NCI-H1048 (cell line): ENCODE results near the gene KRTAP5-6.
"Not testable (repeated sequence)": the region's sequence is repeated elsewhere in the genome, so short reads cannot be mapped to it uniquely, and the experiment has no call there.

Experiments
- DNase-seq: peaks from one replicate; lab custom pipeline; 2025; lab: John Stamatoyannopoulos, UW

The KRTAP5-6 gene

DNA sequence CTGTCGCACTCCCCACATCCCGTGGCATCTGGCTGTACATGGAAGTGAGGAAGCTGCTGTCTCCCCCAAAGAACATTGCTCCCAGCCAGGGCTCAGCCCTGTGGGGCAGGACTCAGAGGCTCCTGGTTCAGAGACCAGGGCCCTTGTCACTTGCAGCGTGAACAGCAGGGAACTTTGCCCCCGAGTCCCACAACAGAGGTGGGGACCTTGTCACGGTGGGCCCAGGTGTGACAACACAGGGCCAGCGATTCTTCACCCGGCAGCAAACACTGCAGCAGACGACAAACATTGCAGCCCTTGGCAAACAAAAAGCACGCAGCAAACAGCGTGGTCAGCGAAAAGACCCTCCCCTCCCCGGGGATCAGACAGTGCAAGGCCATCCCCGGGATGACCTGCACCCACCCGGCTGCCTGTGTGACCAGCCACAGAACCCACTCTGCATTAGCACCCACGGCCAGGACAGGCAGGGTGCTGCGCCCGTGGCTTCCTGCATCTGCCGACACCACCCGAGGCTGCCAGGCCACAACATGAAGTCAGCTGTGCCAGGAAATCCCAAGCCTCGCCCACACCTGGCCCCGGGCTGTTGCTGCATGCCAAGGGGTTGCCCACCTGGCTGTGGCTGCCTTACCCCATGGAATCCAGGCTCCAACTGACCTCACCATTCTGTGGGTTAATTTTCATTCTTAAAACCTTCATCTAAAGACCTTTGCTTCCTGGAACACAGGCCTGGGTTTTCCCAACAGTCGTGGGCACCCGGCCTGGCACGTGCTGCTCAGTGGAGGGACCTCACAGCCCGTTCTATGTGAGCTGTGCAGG lies 35.3 kb upstream of the KRTAP5-6 start:
- not testable (repeated sequence) for DNase-seq

DNA sequence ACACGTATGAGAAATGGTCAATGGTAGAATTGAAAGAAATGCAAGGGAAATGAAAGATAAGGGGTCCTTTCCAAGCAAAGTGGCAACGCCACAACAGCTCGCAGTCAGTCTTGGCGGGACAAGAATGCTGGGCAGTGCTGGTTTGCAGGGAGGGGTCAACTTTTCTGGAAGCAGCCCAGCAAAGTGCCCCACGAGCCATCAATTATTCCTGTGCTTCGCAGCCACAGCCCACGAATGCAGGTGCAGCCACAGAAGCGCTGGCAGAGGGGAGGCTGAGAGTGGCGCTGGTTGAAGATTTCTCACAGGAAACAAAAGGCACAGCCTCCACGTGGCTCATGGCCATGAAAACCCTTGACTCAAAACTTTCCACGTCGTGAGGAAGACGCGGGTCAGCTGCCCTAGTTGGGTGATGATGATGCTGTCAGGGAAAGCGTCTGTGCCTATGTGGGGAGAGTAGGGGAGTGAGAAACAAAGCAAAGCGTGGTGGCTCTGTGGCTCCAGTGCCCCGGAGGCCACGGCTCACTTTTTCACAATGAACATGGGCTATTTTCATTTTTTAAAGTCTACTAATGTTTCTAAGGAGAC lies 34.2 kb upstream of the KRTAP5-6 start:
- not testable (repeated sequence) for DNase-seq

DNA sequence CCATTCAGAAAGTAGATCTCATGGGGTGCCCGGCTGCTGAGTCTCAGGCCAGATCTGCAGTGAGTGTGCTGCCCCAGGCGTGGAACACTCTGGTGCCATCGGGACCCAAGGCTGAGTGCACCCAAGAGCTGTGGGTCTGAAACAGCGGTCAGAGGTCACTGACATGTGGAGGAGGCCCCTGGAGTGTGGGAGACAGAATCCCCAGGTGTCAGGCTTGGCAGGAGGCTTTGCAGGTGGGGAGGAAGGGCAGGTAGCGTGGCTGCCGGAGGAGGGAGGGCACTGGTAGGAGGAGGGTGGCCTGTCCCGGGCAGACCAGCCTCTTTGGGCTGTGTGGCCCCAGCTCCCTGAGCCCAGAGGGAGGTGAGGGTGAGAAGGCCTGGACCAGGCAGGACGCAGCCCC lies 31.7 kb upstream of the KRTAP5-6 start:
- DNase-seq, result no peak

DNA sequence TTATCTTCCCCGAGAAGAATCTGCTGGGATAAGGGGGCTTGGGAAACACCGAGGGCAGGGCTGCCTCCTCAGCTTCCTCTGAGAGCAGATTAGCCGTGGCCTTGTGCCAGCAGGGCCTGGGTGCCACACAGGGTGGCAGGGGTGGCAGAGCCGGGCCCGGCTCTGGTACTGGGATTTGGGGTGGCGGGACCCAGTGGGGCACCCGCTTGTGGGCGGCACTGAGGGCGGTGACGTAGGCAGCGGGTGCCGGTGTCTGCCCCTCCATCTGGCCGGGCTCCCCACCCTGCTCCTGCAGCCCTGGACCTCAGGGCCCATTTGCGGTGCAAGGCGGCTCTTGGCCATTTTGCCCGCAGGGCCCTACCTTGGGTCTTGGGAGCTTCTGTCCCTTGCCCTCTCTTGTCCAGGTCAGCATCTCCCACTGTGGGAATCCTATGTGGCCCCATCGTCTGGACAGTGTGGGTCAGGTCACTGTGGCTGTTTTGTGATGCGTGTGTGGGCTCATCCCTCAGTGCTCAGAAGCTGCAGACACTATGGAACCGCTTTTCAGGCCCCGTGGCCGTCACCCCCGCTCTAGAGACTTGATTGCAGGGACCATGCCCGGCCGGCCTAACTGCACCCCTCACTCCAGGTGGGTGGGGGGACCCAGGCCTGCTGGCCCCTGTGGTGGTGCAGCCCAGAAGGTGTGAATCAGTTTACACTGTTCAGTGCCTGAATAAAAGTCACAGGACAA lies 29.7 kb upstream of the KRTAP5-6 start:
- DNase-seq, result no peak

DNA sequence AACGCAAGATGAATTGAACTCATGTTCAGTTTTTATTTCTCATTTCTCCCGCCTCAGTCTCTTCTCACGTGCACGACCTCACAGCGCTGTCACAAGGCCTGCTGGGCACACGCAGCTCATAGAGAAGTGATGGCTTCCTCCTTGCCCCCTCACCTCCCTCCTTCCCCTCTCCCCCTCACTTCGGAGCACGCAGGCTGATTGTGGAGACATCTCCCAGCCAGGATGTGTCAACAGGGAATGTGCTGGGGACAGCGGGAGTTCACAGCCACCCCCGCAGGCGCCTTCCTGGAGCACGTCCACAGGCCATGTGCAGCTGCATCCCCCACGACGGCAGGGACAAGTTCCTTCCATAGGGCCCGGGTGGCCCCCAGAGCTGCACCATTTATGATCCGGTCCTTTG lies 29.1 kb upstream of the KRTAP5-6 start:
- DNase-seq, result no peak

DNA sequence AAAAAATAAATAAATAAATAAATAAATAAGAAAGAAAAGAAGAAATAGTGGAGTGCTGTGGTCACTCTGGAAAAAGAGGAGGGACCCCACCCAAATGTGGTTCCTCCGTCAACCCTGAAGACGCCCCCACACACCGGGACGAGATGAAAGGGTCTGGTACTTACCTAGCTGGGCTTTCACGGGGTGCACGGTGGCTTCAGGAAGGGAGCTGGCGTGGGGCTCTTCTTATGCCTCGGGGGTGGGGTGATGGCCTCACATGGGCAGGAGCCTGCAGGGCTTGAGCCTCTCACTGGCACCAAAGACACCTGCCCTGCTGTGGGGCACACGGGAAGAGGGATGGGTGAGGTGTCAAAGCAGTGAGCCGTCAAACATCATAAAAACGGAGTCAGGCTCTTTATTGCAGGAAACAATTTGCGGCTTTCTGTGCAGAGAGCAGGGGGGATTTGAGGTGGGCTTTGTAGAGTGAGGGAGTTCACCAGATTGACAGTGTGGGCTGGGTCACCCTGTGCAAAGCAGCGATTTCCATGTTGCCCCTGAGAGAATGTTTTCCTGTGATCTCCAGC lies 28.0 kb upstream of the KRTAP5-6 start:
- no peak for DNase-seq

DNA sequence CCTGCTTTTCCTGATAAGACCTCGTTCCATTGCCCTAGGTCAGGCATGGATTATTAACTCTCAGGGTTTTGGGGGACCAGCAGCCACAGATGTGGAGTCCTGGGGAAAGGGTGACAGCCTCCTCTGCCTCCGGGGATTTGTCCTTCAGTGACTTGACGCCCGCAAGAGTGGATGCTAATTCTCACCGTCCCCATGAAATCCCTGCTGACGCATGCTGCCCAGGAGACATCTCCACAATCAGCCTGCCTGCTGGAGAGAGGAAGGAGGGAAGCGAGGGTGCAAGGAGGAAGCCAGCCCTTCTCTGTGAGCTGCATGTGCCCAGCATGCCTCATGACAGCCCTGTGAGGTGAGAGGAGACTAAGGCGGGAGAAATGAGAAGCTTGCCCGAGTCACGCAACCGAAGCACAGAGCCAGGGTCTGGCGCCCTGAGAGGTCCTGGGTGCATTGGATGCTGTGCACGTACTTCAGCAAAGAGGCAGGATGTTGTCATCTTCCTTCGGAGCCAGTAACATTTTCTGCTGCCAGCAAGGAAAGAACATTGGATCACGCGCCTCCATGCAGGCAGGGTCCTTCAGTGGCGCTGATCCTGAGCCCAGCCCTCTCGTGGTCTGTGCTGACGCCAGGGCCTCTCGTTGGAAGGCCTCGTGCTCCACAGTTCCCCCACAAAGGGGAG lies 27.3 kb upstream of the KRTAP5-6 start:
- no peak for DNase-seq

DNA sequence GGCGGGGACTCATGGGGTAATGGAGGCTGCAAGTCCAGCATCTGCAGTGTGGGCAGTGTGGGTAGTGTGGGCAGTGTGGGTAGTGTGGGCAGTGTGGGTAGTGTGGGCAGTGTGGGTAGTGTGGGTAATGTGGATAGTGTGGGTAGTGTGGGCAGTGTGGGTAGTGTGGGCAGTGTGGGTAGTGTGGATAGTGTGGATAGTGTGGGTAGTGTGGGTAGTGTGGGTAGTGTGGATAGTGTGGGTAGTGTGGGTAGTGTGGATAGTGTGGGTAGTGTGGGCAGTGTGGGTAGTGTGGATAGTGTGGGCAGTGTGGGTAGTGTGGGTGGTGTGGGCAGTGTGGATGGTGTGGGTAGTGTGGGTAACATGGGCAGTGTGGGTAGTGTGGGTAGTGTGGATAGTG lies 26.5 kb upstream of the KRTAP5-6 start:
- DNase-seq, result not testable (repeated sequence)

DNA sequence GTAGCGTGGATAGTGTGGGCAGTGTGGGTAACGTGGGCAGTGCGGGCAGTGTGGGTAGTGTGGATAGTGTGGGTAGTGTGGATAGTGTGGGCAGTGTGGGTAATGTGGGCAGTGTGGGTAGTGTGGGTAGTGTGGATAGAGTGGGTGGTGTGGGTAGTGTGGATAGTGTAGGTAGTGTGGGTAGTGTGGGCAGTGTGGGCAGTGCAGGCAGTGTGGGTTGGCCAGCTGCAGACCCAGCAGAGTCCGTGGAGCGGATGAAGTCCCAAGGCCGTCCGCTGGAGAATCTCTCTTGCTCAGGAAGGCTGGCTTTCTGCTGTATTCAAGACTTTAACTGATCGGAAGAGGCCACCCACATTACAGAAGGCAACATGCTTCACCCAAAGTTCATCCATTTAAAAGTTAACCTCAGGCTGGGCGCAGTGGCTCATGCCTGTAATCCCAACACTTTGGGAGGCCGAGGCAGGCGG lies 26.1 kb upstream of the KRTAP5-6 start:
- no peak for DNase-seq

DNA sequence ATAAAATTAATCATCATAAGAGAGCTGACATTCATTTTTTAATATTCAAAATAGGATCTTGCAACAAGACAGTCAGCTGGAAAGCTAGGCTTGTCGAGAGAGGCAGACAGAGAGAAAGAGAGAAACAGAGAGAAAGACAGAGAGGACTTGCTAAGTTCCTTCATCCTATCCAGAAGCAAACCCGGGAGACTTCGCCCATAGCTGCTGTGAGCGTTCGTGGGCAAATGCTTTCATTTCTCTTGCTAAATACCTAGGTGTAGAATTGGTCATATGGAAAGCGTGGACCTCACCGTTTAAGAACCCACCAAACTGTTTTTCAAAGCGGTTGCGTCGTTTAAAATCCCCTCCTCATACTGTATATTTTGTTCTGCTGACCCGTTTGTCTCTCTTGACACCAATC lies 25.3 kb upstream of the KRTAP5-6 start:
- no peak for DNase-seq

DNA sequence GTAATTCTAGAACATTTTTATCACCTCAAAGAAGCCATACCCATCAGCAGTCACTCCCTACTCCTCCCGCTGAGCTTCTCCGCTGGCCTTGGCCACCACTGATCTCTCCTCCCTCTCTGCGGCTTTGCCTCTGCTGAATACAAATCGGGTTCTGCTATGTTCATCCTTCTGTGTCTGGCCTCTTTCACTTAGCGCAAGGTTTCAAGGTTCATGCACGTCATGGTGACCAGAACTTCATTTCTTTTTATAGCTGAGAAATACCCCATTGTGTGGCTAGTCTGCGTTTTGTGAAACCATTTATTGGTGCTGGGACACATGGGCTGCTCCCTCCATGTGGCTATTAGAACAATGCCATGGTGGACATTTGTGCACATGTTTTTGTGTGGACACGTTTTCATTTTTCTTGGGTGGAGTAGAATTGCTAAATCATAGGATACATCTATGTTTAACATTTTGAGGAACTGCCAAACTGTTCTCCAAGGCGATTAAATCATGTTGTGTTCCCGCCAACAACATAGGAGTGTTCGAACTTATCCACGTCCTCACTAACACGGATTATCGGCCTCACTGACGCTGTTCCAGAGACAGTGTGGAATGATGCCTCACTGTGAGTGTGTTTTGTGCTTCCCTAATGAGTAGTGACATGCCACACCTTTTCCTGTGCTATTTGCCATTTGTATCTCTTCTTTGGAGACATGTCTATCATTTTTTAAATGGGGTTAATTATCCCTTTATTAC lies 24.2 kb upstream of the KRTAP5-6 start:
- no peak for DNase-seq

DNA sequence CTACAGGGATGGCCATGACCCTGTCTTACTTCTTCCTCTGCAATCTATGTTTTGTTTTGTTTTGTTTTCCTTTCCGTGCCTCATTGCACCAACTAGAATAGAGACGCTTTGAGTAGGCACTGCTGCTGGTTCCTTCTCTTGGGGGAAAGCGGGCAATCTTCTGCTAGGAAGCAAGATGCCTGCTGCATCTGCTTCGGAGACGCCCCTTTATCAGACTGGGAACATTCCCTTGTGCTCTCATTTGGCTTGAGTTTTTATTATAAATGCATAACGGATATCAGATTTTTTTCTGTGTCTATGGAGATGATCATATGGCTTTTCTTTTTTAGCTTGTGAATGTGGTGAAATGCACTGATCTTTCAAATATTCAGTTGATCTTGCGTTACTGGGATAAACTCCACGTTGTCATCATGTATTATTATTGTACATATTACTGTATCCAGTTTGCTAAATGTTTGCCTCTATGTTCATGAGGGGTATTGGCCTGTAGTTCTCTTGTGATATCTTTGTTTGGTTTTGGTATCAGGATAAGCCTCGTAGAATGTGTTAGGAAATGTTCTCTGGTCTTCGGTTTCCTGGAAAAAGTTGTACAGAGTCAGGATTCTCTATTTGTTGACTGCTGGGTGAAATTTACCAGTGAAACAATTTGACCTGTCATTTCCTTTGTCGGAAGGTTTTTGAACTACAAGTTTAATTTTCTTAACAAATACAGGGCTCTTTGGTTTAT lies 23.4 kb upstream of the KRTAP5-6 start:
- DNase-seq, result no peak

DNA sequence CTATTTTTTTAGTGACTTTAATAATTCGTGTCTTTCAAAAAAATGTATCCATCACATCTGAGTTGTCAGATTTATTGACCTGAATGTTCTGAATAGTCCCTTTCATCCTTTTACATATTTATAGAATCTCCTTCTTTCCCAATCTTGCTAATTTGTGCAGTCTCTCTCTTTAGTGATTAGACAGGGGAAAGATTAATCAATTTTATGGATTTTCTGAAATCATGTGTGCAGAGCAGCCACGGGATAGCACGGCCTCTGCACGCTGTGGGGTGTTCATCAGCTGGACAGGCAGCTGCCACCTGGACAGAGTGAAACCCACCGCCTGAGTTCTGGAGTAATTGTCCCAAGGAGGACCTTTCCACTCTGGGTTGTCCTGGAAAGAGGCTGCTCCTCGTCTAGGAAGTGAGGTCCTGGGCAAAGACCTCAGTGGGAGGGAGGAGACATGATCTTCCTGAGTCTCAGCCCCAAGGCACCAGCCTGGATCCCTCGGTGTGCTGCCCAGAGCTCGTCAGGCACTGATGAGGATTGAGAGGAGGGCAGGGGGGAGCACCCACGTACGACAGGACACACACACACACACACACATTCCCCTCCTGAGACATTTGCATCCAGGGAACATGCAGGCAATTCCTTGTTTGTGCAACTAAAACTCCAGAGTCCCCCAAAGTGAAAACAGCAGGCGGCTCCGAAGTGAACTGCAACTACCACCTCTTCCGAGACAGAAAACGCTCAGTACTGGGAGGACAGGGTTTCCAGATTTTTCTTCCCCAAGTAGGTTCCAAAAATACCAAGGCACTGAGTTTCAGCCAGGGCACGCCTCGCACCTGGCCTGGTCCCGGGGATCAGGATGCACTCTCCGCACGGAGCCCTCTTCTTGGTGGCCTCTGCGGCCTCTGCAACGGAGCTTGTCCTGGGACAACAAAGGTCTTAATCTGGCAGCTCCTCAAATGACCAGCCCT lies 22.5 kb upstream of the KRTAP5-6 start:
- DNase-seq, result no peak

DNA sequence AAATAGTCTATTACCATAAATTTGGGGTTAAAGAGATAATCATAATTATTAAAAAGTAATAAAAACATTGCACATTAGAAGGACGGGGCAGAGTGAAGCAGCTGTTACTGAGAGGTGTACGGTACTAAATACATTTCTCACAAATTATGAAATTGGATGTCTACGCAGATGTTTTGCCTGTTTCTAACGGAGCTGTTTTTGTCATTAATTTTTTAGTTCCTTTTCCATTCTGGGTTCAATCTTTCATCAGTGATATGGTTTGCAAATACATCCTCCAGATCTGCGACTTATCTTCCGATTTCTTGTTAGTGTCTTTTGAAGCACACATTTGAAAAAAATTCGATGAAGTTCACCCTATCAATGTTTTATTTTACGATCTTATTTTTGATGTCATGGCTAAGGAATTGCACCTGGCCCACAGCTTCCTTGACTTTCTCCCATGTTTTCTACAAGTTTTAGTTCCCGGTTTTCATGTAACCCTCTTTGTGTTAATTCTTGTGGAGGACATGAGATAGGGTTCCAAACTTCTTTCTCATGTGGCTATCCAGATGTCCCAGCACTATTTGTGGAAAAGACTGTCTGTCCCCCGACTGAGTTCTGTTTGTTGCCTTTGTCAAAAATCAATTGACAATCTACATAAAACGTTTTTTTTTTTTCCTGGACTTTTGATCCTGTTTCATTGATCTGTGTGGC lies 21.3 kb upstream of the KRTAP5-6 start:
- DNase-seq, result no peak

DNA sequence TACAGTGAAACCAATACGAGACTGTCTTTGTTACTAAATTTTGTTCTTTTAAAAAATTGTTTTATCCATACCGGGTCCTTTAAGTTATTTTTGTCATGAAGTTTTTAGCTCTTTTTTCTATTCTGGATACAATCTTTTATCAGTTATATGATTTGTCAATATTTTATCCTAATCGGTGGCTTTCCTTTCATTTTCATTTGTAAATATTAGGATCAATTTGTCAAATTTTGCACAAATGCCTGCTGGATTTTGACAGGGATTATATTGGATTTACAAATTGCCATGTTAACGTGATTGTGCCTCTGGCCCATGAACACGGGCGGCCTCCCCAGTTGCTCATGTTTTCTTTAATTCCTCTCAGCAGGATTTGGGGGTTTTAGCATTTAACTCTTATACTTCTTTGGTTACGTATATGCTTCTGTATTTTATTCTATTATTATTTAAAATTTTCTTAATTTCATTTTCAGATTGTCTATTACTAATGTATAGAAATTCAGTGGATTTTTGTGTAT lies 20.7 kb upstream of the KRTAP5-6 start:
- no peak for DNase-seq

DNA sequence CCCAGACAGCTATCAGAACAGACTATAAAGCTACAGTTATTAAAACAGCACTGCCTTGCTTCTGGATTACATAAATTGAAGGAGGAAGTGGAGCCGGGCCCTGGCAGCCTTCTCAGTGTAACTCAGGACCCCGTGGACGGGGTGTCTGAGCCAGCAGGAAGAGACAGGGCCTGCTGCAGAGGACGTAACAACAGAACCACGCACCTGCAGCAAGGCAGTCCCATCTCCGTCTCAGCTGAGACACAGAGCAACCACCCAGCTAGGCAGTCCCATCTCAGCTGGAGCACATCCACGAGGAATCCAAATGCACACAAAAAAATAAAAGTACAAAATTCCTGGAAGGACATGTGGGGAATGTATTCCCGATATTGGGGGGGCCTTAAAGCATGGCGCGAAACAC lies 17.1 kb upstream of the KRTAP5-6 start:
- no peak for DNase-seq

DNA sequence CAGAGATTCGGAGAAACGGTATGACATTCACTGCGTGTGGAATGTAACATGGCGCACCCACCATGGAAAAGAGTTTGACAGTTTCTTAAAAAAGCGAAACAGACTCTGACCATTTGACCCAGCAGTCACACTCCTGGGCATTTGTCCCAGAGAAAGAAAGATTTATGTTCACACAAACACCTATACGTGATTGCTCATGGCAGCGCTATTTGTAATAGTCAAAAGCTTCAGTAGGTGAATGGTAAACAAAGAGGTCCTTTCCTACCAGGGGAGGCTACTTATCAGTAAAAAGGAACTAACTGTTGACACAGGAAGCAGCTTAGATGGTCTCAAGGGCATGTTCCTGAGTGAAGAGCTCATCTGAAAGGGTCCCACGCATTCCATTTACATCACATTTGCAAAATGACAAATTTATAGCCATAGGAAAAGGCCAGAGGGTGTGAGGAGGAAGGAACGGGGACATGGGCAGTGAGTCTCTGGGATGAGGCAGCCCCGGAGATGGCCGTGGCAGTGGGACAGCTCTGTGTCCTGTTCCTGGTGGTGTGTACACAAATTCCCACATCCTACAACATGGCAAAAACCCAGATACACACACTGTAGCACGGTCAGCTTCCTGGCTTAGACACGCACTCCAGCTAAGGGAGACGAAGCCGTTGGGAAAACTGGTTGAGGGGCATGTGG lies 14.6 kb upstream of the KRTAP5-6 start:
- no peak for DNase-seq

DNA sequence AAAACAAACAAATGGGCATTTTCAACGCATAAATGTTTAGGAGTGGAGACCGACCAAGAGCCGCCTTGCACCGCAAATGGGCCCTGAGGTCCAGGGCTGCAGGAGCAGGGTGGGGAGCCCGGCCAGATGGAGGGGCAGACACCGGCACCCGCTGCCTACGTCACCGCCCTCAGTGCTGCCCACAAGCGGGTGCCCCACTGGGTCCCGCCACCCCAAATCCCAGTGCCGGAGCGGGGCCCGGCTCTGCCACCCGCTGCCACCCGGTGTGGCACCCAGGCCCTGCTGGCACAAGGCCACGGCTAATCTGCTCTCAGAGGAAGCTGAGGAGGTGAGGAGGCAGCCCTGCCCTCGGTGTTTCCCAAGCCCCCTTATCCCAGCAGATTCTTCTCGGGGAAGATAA lies 13.8 kb upstream of the KRTAP5-6 start:
- not testable (repeated sequence) for DNase-seq
